K562 (cell line): ENCODE results near the gene VBP1. TPM values are rescaled to one million over a fixed set of nuclear protein-coding genes. Genes with fewer than 3 reads are reported as not detected.

ENCODE experiments used
- ATAC-seq: fragments of 200-7000 bp; cut with Tn5 transposase; 3 replicates; pipeline ENCODE4 v1.9.1; 2020; ENCODE audit warnings: moderate library complexity
- BruUV-seq: library from RNA; stranded (reverse); fragments of 400-500 nt; replicated peaks from 2 replicates; lab custom pipeline; 2021; lab: Mats Ljungman, UMichigan
- CTCF ChIA-PET: fragments of 300-600 bp; formaldehyde crosslinking; extraction: SDS; loops from one replicate; lab custom pipeline; 2021; ENCODE audit warnings: low intra/inter-chr PET ratio; lab: Yijun Ruan, JAX
- POLR2A ChIA-PET: fragments of 300-600, 350-650 bp; sonication (Branson Sonifier 250); formaldehyde crosslinking; extraction: SDS; loops from one replicate; lab custom pipeline; 2021; ENCODE audit warnings: antibody characterized with exemption, inconsistent platforms; lab: Yijun Ruan, JAX
- DNase-seq, 4 experiments: peaks; one replicate each; pipeline versions ENCODE4 v3.0.0 to v3.0.0-alpha.2; 2011 to 2018; ENCODE audit warnings: low spot score in 3 of 4, mixed read lengths in 3 of 4; ENCODE audit errors: extremely low read depth in 1 of 4
- FAIRE-seq: peaks from 2 replicates; lab custom pipeline; 2011; peaks lifted over from hg19 to GRCh38; lab: Jason Lieb, UNC
- H2AFZ ChIP-seq: 2 replicates; pipeline ENCODE4 v1.6.0; 2011; ENCODE audit warnings: low read depth, low read length, control low read depth, inconsistent platforms
- H3K27ac ChIP-seq: fragments of 200-600 bp; 3 replicates; pipeline ENCODE4 v1.8.0; 2011; ENCODE audit warnings: low read depth, mild to moderate bottlenecking, control low read depth, inconsistent platforms, low read length, moderate library complexity, mixed read lengths; ENCODE audit errors: extremely low read depth
- H3K27me3 ChIP-seq, 2 experiments: fragments of 300-600 bp in 1 of 2; 2 replicates in 1 of 2; 3 replicates in 1 of 2; pipeline versions ENCODE4 v1.6.0 to v1.8.0; 2011; ENCODE audit warnings: inconsistent platforms in 2 of 2, low read length in 2 of 2, mild to moderate bottlenecking in 1 of 2, mixed read lengths in 1 of 2, moderate library complexity in 1 of 2; ENCODE audit not compliant: control insufficient read depth in 2 of 2, insufficient read depth in 2 of 2
- H3K36me3 ChIP-seq: fragments of 300-600 bp; 3 replicates; pipeline ENCODE4 v1.8.0; 2011; ENCODE audit warnings: mild to moderate bottlenecking, low read length, inconsistent platforms; ENCODE audit not compliant: control insufficient read depth, insufficient read depth
- H3K4me1 ChIP-seq, 2 experiments: fragments of 200-600 bp in 1 of 2; replicated peaks in 1 of 2; 2 replicates in 1 of 2; 3 replicates in 1 of 2; pipeline versions ENCODE4 v1.5.1 to v1.8.0; 2011; ENCODE audit warnings: inconsistent platforms in 2 of 2, low read length in 2 of 2, mild to moderate bottlenecking in 1 of 2, mixed read lengths in 1 of 2, moderate library complexity in 1 of 2; ENCODE audit not compliant: control insufficient read depth in 2 of 2, insufficient read depth in 2 of 2
- H3K4me2 ChIP-seq: 2 replicates; pipeline ENCODE4 v1.6.1; 2011; ENCODE audit warnings: low read length, control low read depth, inconsistent platforms, mixed read lengths; ENCODE audit not compliant: insufficient read depth
- H3K4me3 ChIP-seq: fragments of 200-600 bp; sonication (generic), shearing (Covaris generic); 2 replicates; pipeline ENCODE4 v1.5.1; 2016; ENCODE audit warnings: control low read depth, inconsistent platforms
- H3K79me2 ChIP-seq: fragments of 200-600 bp; 3 replicates; pipeline ENCODE4 v1.8.0; 2011; ENCODE audit warnings: low read length, inconsistent platforms; ENCODE audit not compliant: control insufficient read depth, insufficient read depth
- H3K9ac ChIP-seq, 2 experiments: 2 replicates each; pipeline versions ENCODE4 v1.6.0 to v1.6.1; 2011; ENCODE audit warnings: low read depth in 2 of 2, low read length in 2 of 2, control low read depth in 1 of 2, inconsistent platforms in 1 of 2, mild to moderate bottlenecking in 1 of 2, mixed read lengths in 1 of 2; ENCODE audit not compliant: insufficient read depth in 1 of 2
- H3K9me1 ChIP-seq: one replicate; pipeline ENCODE4 v1.6.0; 2011; ENCODE audit warnings: inconsistent platforms, mild to moderate bottlenecking, low read length, moderate library complexity; ENCODE audit not compliant: control insufficient read depth, insufficient read depth
- H3K9me3 ChIP-seq: replicated peaks from 2 replicates; pipeline ENCODE4 v1.5.1; 2011; ENCODE audit warnings: low read depth, low read length, inconsistent platforms; ENCODE audit not compliant: control insufficient read depth, insufficient read depth
- H4K20me1 ChIP-seq: replicated peaks from 2 replicates; pipeline ENCODE4 v1.6.1; 2011; ENCODE audit warnings: low read length, inconsistent platforms, mixed read lengths; ENCODE audit not compliant: control insufficient read depth, insufficient read depth
- AFF1 ChIP-seq, 2 experiments: fragments of 450-650 bp; IDR thresholded peaks; 2 replicates each; pipeline ENCODE4 v1.6.1; 2018; ENCODE audit warnings: mild to moderate bottlenecking in 2 of 2, low read depth in 1 of 2; ENCODE audit not compliant: partially characterized antibody in 2 of 2
- ARNT ChIP-seq, 2 experiments: fragments of 450-650 bp; IDR thresholded peaks; 2 replicates each; pipeline ENCODE4 v1.6.1; 2016; ENCODE audit warnings: mild to moderate bottlenecking in 1 of 2
- C11orf30 ChIP-seq: fragments of 450-650 bp; IDR thresholded peaks from 2 replicates; pipeline ENCODE4 v1.6.1; 2016; ENCODE audit warnings: low read depth, mild to moderate bottlenecking
- DPF2 ChIP-seq: fragments of 450-650 bp; IDR thresholded peaks from 2 replicates; pipeline ENCODE4 v1.6.1; 2016
- FOSL1 ChIP-seq: fragments of 200-800 bp; sonication (Bioruptor generic); conservative IDR thresholded peaks from 2 replicates; pipeline ENCODE4 v1.6.1; 2016; ENCODE audit warnings: missing genetic modification characterization, missing compliant biosample characterization
- HDAC1 ChIP-seq, 2 experiments: fragments of 450-650 bp; IDR thresholded peaks; 2 replicates each; pipeline ENCODE4 v1.6.1; 2016 to 2017; ENCODE audit warnings: inconsistent platforms in 1 of 2, mild to moderate bottlenecking in 1 of 2, moderate library complexity in 1 of 2
- HDGF ChIP-seq: fragments of 450-650 bp; IDR thresholded peaks from 2 replicates; pipeline ENCODE4 v1.6.1; 2016
- MAFG ChIP-seq: fragments of 450-650 bp; conservative IDR thresholded peaks from 2 replicates; pipeline ENCODE4 v1.6.1; 2016; ENCODE audit warnings: missing genetic modification characterization, missing compliant biosample characterization
- MAFK ChIP-seq: IDR thresholded peaks from 2 replicates; pipeline ENCODE4 v1.6.1; 2011; ENCODE audit warnings: low read length, improper control_type of control experiment
- MLLT1 ChIP-seq, 2 experiments: fragments of 450-650 bp; IDR thresholded peaks; 2 replicates each; pipeline ENCODE4 v1.6.1; 2016
- NFE2 ChIP-seq: IDR thresholded peaks from 2 replicates; pipeline ENCODE4 v1.6.1; 2014; ENCODE audit warnings: antibody characterized with exemption, low read depth
- NONO ChIP-seq, 2 experiments: fragments of 200-400 bp in 1 of 2; fragments of 450-650 bp in 1 of 2; formaldehyde crosslinking in 1 of 2; IDR thresholded peaks; 2 replicates each; pipeline ENCODE4 v1.6.1; 2017; ENCODE audit warnings: low read depth in 2 of 2, mild to moderate bottlenecking in 2 of 2, moderate library complexity in 2 of 2, low read length in 1 of 2
- RCOR1 ChIP-seq, 2 experiments: IDR thresholded peaks; 2 replicates each; pipeline ENCODE4 v1.6.1; 2012; ENCODE audit warnings: low read depth in 2 of 2, low read length in 2 of 2, borderline replicate concordance in 1 of 2, improper control_type of control experiment in 1 of 2
- ZNF263 ChIP-seq: sonication (generic); formaldehyde crosslinking; IDR thresholded peaks from 2 replicates; pipeline ENCODE4 v1.8.0; 2022; ENCODE audit warnings: mild to moderate bottlenecking, missing genetic modification reagents, borderline replicate concordance
- ZNF316 ChIP-seq: fragments of 450-650 bp; IDR thresholded peaks from 2 replicates; pipeline ENCODE4 v1.6.1; 2016
- WGBS: fragments of 100-300 bp; shearing (Covaris generic); methylation state at CpG from one replicate; pipeline ENCODE4 v1.1.6; 2016; ENCODE audit warnings: low coverage, mixed read lengths; ENCODE audit not compliant: insufficient coverage; ENCODE audit errors: missing lambda C conversion rate; 5-methylcytosine and 5-hydroxymethylcytosine counted together
- in situ Hi-C: fragments of 300-500 bp; cut with MboI; formaldehyde crosslinking; loops from 4 replicates; pipeline ENCODE4 v1.15.0; 2018; ENCODE audit warnings: inconsistent platforms, mixed read lengths
- intact Hi-C: fragments of 100-400 bp; cut with micrococcal nuclease; formaldehyde crosslinking; loops from 2 replicates; pipeline ENCODE4 v1.14.2; 2022
- polyA plus RNA-seq, 8 experiments: library from polyadenylated mRNA; depleted of rRNA in 4 of 8; stranded (reverse) in 5 of 8; unstranded in 3 of 8; fragments of >200 nt; fragmentation: Nextera tagmentation in 2 of 8; fragmentation: Illumina TruSeq in 1 of 8; extraction: Ambion mirVana in 2 of 8; extraction: Trizol in 1 of 8; gene quantifications; 2 replicates each; pipeline versions ENCODE4 v1.2.1 to v1.2.3, GENCODE V29; 2011 to 2014; ENCODE audit warnings: inconsistent platforms in 1 of 8, missing spikeins in 1 of 8
- total RNA-seq, 7 experiments: library from RNA; depleted of rRNA in 6 of 7; stranded (reverse); fragments of >200 nt in 6 of 7; fragmentation: Illumina TruSeq in 2 of 7; extraction: Trizol in 2 of 7; gene quantifications; 2 replicates each; pipeline versions ENCODE4 v1.2.1 to v1.2.3, GENCODE V29; 2011 to 2021; ENCODE audit warnings: low replicate concordance in 1 of 7

The VBP1 gene
- total and polyA plus RNA-seq, 9 of the 15 experiments (the other 6 are each of a cell fraction or from before 2014, with no cell fraction given) = 83.2 to 263 (median 151) TPM

- Histone ChIP-seq H3K79me2 (peaks cover 57% of the 10 kb centered on the region), H3K4me3 (peak overlapping the region; percentile 80), H3K9me1 (no peaks in the 10 kb centered on the region), H3K9ac (peak overlapping the region; percentile 97), H3K9me3 (no peaks in the 10 kb centered on the region), H3K27ac (peak overlapping the region; percentile 98), H3K36me3 (peaks cover 24% of the 10 kb centered on the region), H3K27me3 (no peaks in the 10 kb centered on the region), H3K4me2 (peak overlapping the region; percentile 93), H3K4me1 (peaks cover 3 to 22% of the 10 kb centered on the region in 2 experiments; a peak in 3 of 5 replicates), H2AFZ (peak overlapping the region; percentile 78), H4K20me1 (peaks cover 8% of the 10 kb centered on the region)
- CTCF ChIA-PET = interaction anchor here (0.7 kb wide), 1 partner anchor 108 kb away, joined by 3 read pairs; no protein-coding TSS in a partner anchor
- FAIRE-seq (peak; percentile 81), ATAC-seq (peak; percentile 41), DNase-seq (peak in 2 of 4 experiments; percentile 25 to 52)
- BruUV-seq = no TSS peak
- POLR2A ChIA-PET = interaction anchor here (0.6 to 1.7 kb wide), 8 partner anchors 8 to 482 kb away, joined by 3 to 6 read pairs (median 3); partner anchors contain the start of gene CLIC2
- WGBS = 0% methylated on average over 11 of the region's 11 CpGs
- in situ Hi-C loops (no loop called here), intact Hi-C loops (loop anchor here (2.0 kb wide), 1 partner anchor 146 kb away; the partner anchor contains the start of genes BRCC3, CMC4 and MTCP1)
- TF ChIP-seq C11orf30 = peak; percentile 51
- TF ChIP-seq NONO (IDR thresholded peaks at IDR 0.05; ENCODE audit: low read depth in 2 of 2, low read length in 1 of 2) = no peak
- TF ChIP-seq HDAC1 (IDR thresholded peaks at IDR 0.05) = peak in 1 of 2 experiments; percentile 53; a peak in 2 of 4 replicates
- TF ChIP-seq ZNF316 = peak; percentile 63
- TF ChIP-seq ZNF263 = no peak
- TF ChIP-seq HDGF = no peak
- peak; percentile 54; the same call in 1 of the 2 replicates for TF ChIP-seq MAFG (tag)
- peak; percentile 37 to 39; a peak in 2 of 4 replicates for TF ChIP-seq MLLT1 (IDR thresholded peaks at IDR 0.05)
- peak in 1 of 2 experiments; percentile 16 for TF ChIP-seq AFF1 (IDR thresholded peaks at IDR 0.05; ENCODE audit: low read depth in 1 of 2, partially characterized antibody in 2 of 2)
- TF ChIP-seq RCOR1 (IDR thresholded peaks at IDR 0.05; ENCODE audit: borderline replicate concordance in 1 of 2, low read depth in 2 of 2, low read length in 2 of 2) = peak in 1 of 2 experiments; percentile 47; a peak in 1 of 4 replicates
- TF ChIP-seq FOSL1 = no peak
- TF ChIP-seq NFE2 = peak; percentile 48; the same call in 1 of the 2 replicates
- TF ChIP-seq MAFK = peak; percentile 28; the same call in 1 of the 2 replicates
- peak; percentile 39; the same call in 1 of the 2 replicates for TF ChIP-seq DPF2
- 0 out of 4 replicates have a peak, but pooled peaks of 1 of the 2 experiments have one; percentile 36 for TF ChIP-seq ARNT (IDR thresholded peaks at IDR 0.05)
Measured at GRCh38 chrX:155216940-155217440, 730 bp downstream of the VBP1 start.
